CD14-positive monocyte (primary cell): ENCODE results near the gene FAM228B. TPM values are rescaled to one million over a fixed set of nuclear protein-coding genes. Genes with fewer than 3 reads are reported as not detected.

Source experiments
- DNase-seq, 3 donors: peaks; one replicate each; pipeline ENCODE4 v3.0.0-alpha.2; 2011 to 2022
- H2AFZ ChIP-seq: 2 replicates; pipeline ENCODE4 v1.6.0; 2012; ENCODE audit warnings: mild to moderate bottlenecking, low read depth, low read length, inconsistent platforms; ENCODE audit not compliant: insufficient read depth, poor library complexity, severe bottlenecking
- H3K27ac ChIP-seq, 2 donors: 1 replicate in 1 of 2; 2 replicates in 1 of 2; pipeline ENCODE4 v1.5.1; 2012 to 2013; ENCODE audit warnings: low read length in 2 of 2, control low read depth in 1 of 2, inconsistent platforms in 1 of 2, low read depth in 1 of 2, mild to moderate bottlenecking in 1 of 2
- H3K27me3 ChIP-seq, 2 donors: one replicate each; pipeline versions ENCODE4 v1.6.0 to v1.6.1; 2011 to 2013; ENCODE audit warnings: low read length in 2 of 2; ENCODE audit not compliant: control insufficient read depth in 2 of 2, insufficient read depth in 2 of 2
- H3K36me3 ChIP-seq, 2 donors: replicated peaks in 1 of 2; 1 replicate in 1 of 2; 2 replicates in 1 of 2; pipeline versions ENCODE4 v1.5.1 to v1.6.1; 2012 to 2013; ENCODE audit warnings: low read length in 2 of 2, control low read depth in 1 of 2, inconsistent platforms in 1 of 2, mild to moderate bottlenecking in 1 of 2; ENCODE audit not compliant: insufficient read depth in 2 of 2, control insufficient read depth in 1 of 2
- H3K4me1 ChIP-seq, 2 donors: 1 replicate in 1 of 2; 2 replicates in 1 of 2; pipeline versions ENCODE4 v1.5.1 to v1.6.1; 2012 to 2013; ENCODE audit warnings: low read length in 2 of 2, control low read depth in 1 of 2, inconsistent platforms in 1 of 2, mild to moderate bottlenecking in 1 of 2, moderate library complexity in 1 of 2; ENCODE audit not compliant: insufficient read depth in 2 of 2, control insufficient read depth in 1 of 2
- H3K4me2 ChIP-seq: replicated peaks from 2 replicates; pipeline ENCODE3; 2012; ENCODE audit warnings: low read length, moderate library complexity, mild to moderate bottlenecking; ENCODE audit not compliant: poor library complexity, severe bottlenecking; ENCODE audit errors: extremely low read depth
- H3K4me3 ChIP-seq, 3 experiments: fragments of 200-600 bp in 1 of 3; sonication (generic) in 1 of 3; replicated peaks in 1 of 3; 1 replicate in 2 of 3; 2 replicates in 1 of 3; pipeline ENCODE4 v1.5.1; 2011 to 2013; ENCODE audit warnings: low read length in 3 of 3, mild to moderate bottlenecking in 3 of 3, control low read depth in 2 of 3, low read depth in 2 of 3, inconsistent platforms in 1 of 3, moderate library complexity in 1 of 3
- H3K79me2 ChIP-seq: 2 replicates; pipeline ENCODE4 v1.6.0; 2012; ENCODE audit warnings: mild to moderate bottlenecking, control low read depth, inconsistent platforms, low read length, moderate library complexity; ENCODE audit not compliant: insufficient read depth
- H3K9ac ChIP-seq: 2 replicates; pipeline ENCODE4 v1.6.0; 2017; ENCODE audit warnings: low read length, mild to moderate bottlenecking; ENCODE audit not compliant: insufficient read depth, poor library complexity, severe bottlenecking
- H3K9me3 ChIP-seq, 2 donors: replicated peaks in 1 of 2; 1 replicate in 1 of 2; 2 replicates in 1 of 2; pipeline versions ENCODE4 v1.5.1 to v1.6.1; 2012 to 2013; ENCODE audit warnings: low read length in 2 of 2, control low read depth in 1 of 2; ENCODE audit not compliant: control insufficient read depth in 1 of 2, insufficient read depth in 1 of 2
- H4K20me1 ChIP-seq: 2 replicates; pipeline ENCODE4 v1.6.0; 2012; ENCODE audit warnings: mild to moderate bottlenecking, low read length, control low read depth, moderate library complexity; ENCODE audit not compliant: insufficient read depth
- H3K27ac Mint-ChIP-seq, 7 donors: one replicate each; pipeline ENCODE4 v1.8.0; 2020; ENCODE audit warnings: mild to moderate bottlenecking in 7 of 7, mixed read lengths in 7 of 7, moderate library complexity in 6 of 7, inconsistent platforms in 2 of 7
- H3K27me3 Mint-ChIP-seq, 3 donors: one replicate each; pipeline ENCODE4 v1.8.0; 2021 to 2022; ENCODE audit warnings: low read depth in 3 of 3, mild to moderate bottlenecking in 3 of 3, mixed read lengths in 3 of 3, moderate library complexity in 3 of 3, inconsistent platforms in 1 of 3
- H3K36me3 Mint-ChIP-seq, 2 donors: one replicate each; pipeline ENCODE4 v1.8.0; 2020; ENCODE audit warnings: mixed read lengths in 2 of 2, inconsistent platforms in 1 of 2, mild to moderate bottlenecking in 1 of 2
- H3K4me1 Mint-ChIP-seq: one replicate; pipeline ENCODE4 v1.8.0; 2020; ENCODE audit warnings: mild to moderate bottlenecking, mixed read lengths
- H3K4me3 Mint-ChIP-seq, 2 donors: one replicate each; pipeline ENCODE4 v1.8.0; 2020; ENCODE audit warnings: mild to moderate bottlenecking in 2 of 2, mixed read lengths in 2 of 2, moderate library complexity in 1 of 2
- H3K9me3 Mint-ChIP-seq, 7 donors: one replicate each; pipeline ENCODE4 v1.8.0; 2020 to 2022; ENCODE audit warnings: mixed read lengths in 7 of 7, mild to moderate bottlenecking in 6 of 7, moderate library complexity in 6 of 7, inconsistent platforms in 2 of 7
- CTCF ChIP-seq: fragments of 200-600 bp; IDR thresholded peaks from one replicate; pipeline ENCODE4 v1.8.0; 2022; ENCODE audit warnings: antibody characterized with exemption, mild to moderate bottlenecking
- WGBS: methylation state at CpG from one replicate; pipeline ENCODE4 v1.1.5; 2013; ENCODE audit warnings: missing lambda C conversion rate; ENCODE audit not compliant: insufficient coverage; 5-methylcytosine and 5-hydroxymethylcytosine counted together
- intact Hi-C, 2 donors: fragments of 100-400 bp; cut with micrococcal nuclease; formaldehyde crosslinking; loops; one replicate each; pipeline versions ENCODE4 v1.15.0 to v1.15.1; 2023
- polyA plus RNA-seq, 3 donors: library from polyadenylated mRNA; depleted of rRNA in 1 of 3; unstranded in 2 of 3; stranded (reverse) in 1 of 3; fragments of 300-500 nt in 2 of 3; fragments of >200 nt in 1 of 3; fragmentation: Illumina TruSeq in 2 of 3; gene quantifications; 1 replicate in 2 of 3; 2 replicates in 1 of 3; pipeline ENCODE4 v1.2.3, GENCODE V29; 2012 to 2021

FAM228B gene
- polyA plus RNA-seq, 3 donors = 6.5 to 16.1 (median 7.5) TPM

DNA sequence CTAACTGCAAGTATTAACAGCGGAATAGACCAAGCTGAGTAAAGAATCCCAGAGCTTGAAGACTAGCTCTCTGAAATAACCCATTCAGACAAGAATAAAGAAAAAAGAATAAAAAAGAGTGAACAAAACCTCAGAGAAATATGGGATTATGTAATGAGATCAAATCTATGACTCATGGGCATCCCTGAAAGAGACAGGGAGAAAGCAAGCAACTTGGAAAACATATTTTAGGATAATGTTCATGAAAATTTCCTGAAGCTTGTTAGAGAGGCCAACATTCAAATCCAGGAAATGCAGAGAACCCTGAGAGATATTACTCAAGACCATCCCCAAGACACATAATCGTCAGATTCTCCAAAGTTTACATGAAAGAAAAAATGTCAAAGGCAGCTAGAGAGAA is 17.5 kb upstream of the FAM228B start:
- Mint-ChIP-seq H3K4me3 (no peak overlapping the region), H3K36me3 (peaks cover 17 to 41% of the 10 kb centered on the region in 2 donors), H3K27ac (no peak overlapping the region), H3K27me3 (peaks cover 0 to 2% (median 0%) of the 10 kb centered on the region in 3 donors), H3K9me3 (peaks cover 23 to 45% (median 36%) of the 10 kb centered on the region in 7 donors), H3K4me1 (no peaks in the 10 kb centered on the region)
- H4K20me1 ChIP-seq = no peaks in the 10 kb centered on the region
- H3K9me3 ChIP-seq = peaks cover 6 to 22% of the 10 kb centered on the region in 2 donors
- no peaks in the 10 kb centered on the region for H3K27me3 ChIP-seq
- H3K79me2 ChIP-seq = no peaks in the 10 kb centered on the region
- WGBS = no CpG with 5 or more reads among the region's 2 CpGs
- H3K27ac ChIP-seq = no peak overlapping the region
- DNase-seq = no peak
- intact Hi-C loops = no loop called here
- peaks cover 13 to 20% of the 10 kb centered on the region in 2 donors for H3K36me3 ChIP-seq
- no peak overlapping the region for H3K4me2 ChIP-seq
- TF ChIP-seq CTCF = no peak
- H3K4me3 ChIP-seq = no peak overlapping the region
- H3K9ac ChIP-seq = no peak overlapping the region
- H2AFZ ChIP-seq = no peak overlapping the region
- H3K4me1 ChIP-seq = no peaks in the 10 kb centered on the region

GRCh38 chr2:24106786-24107185 is 16.5 kb upstream of the FAM228B start:
- Histone ChIP-seq H3K4me1 (no peaks in the 10 kb centered on the region), H3K9ac (no peak overlapping the region), H4K20me1 (no peaks in the 10 kb centered on the region), H3K4me3 (no peak overlapping the region), H3K27ac (no peak overlapping the region), H3K36me3 (peaks cover 13 to 20% of the 10 kb centered on the region in 2 donors), H2AFZ (no peak overlapping the region), H3K27me3 (no peaks in the 10 kb centered on the region), H3K79me2 (no peaks in the 10 kb centered on the region), H3K9me3 (peaks cover 6 to 22% of the 10 kb centered on the region in 2 donors), H3K4me2 (no peak overlapping the region)
- DNase-seq = no peak
- no peak overlapping the region for H3K27ac Mint-ChIP-seq
- no peak overlapping the region for H3K4me3 Mint-ChIP-seq
- intact Hi-C loops = no loop called here
- H3K36me3 Mint-ChIP-seq = peaks cover 20 to 41% of the 10 kb centered on the region in 2 donors
- H3K4me1 Mint-ChIP-seq = no peaks in the 10 kb centered on the region
- H3K9me3 Mint-ChIP-seq = peaks cover 21 to 41% (median 34%) of the 10 kb centered on the region in 7 donors
- no peak for TF ChIP-seq CTCF
- H3K27me3 Mint-ChIP-seq = peaks cover 0 to 2% (median 0%) of the 10 kb centered on the region in 3 donors
